Daoy (cell line): ENCODE measurements around the gene JAM3. TPM values are rescaled to one million over a fixed set of nuclear protein-coding genes. Genes with fewer than 3 reads are reported as not detected.
"Not testable (repeated sequence)": the region's sequence is repeated elsewhere in the genome, so short reads cannot be mapped to it uniquely, and the experiment has no call there.

ENCODE experiments used
- DNase-seq: peaks from one replicate; pipeline ENCODE4 v3.0.0-alpha.2; 2015; ENCODE audit warnings: low read depth
- total RNA-seq: library from RNA; depleted of rRNA; stranded (reverse); fragments of >200 nt; shearing (Covaris generic); gene quantifications from 2 replicates; pipeline ENCODE4 v1.2.3, GENCODE V29; 2014; rRNA removed

Gene JAM3
- total RNA-seq, 1 experiment from 2014 or later: 53.9 TPM

DNA sequence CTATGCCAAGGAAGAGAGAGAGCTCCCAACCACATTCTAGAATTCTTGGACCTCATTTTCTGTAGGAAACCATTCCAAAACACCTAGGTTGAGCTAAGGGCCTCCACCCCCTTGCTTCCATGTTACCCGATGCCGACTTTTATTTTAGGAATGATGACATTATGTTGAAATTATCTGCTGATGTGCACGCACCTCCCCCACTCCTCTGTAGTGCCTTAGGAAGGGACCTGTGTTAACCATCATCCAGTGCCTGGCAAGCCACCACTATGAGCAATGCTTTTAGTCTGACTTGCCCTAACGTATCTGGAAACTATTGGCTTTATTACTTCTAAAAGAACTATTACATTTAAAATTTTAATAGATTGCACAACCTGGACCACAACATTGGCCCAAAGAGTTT is 112.8 kb downstream of the JAM3 start:
- DNase-seq: no peak

DNA sequence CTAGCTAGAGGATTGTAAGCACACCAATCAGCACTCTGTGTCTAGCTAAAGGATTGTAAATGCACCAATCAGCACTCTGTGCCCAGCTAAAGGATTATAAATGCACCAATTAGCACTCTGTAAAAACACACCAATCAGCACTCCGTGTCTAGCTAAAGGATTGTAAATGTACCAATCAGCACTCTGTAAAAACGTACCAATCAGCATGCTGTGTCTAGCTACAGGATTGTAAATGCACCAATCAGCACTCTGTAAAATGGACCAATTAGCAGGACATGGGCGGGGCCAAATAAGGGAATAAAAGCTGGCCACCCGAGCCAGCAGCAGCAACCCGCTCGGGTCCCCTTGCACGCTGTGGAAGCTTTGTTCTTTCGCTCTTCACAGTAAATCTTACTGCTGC is 119.2 kb downstream of the JAM3 start:
- DNase-seq: not testable (repeated sequence)

DNA sequence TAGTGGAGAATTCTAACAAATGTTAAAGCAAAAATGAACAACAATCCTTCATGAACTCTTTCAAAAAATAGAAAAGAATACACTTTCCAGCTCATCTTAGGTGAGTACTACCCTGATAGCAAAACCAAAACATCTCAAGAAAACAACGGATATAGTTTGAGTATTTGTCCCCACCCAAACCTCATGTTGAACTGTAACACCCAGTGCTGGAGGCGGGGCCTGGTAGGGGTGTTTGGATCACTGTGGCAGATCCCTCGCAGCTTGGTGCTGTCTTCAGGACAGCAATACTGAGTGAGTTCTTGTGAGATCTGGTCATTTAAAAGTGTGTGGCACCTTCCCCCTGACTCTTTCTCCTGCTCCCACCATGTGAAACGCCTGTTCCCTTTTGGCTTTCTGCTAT is 127.9 kb downstream of the JAM3 start:
- DNase-seq: no peak

DNA sequence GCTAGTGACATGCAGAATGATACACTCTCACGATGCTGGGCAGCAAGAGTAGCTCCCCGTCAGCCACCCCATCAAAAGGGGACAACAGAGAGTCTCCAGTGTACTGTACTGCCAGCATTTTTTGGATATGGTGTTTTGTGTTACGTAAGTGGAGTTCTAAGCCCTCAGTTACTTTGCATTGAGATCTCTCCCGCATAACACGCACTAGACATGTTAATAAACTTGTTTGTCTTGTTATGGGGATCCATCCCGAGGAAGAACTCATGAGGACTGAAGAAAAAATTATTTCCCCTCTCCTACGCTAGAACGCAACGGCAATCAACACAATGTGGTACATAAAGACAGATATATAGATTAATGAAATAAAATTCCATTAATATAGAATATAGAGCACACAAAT is 130.7 kb downstream of the JAM3 start:
- no peak for DNase-seq

DNA sequence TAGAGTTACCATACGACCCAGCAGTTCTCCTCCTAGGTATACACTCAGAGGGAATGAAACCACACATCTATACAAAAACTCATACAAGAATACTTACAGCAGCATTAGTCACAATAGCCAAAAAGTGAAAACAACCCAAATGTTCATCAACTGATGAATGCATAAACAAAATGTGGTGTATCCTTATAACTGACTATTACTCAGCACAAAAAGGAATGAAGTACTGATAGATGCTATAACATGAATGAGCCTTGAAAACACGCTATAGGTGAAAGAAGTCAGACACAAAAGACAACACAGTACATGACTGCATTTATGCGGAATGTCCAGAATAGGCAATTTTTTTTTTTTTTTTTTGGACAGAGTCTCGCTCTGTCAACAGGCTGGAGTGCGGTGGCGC is 131.8 kb downstream of the JAM3 start:
- no peak for DNase-seq

Other genes with a start within 250 kb of the JAM3 start
- gene SPATA19, start 223.6 kb upstream of the JAM3 start, total RNA-seq: not detected in 2 replicates
- 1.0 and 1.3 TPM in 2 replicates for gene IGSF9B, start 112.1 kb upstream of the JAM3 start, total RNA-seq
- 29.1 and 34.2 TPM in 2 replicates for gene NCAPD3, start 154.9 kb downstream of the JAM3 start, total RNA-seq
- 13.2 and 19.2 TPM in 2 replicates for gene VPS26B, start 155.6 kb downstream of the JAM3 start, total RNA-seq
- gene THYN1, start 184.3 kb downstream of the JAM3 start, total RNA-seq: 64.6 and 80.8 TPM in 2 replicates
- gene ACAD8, start 184.5 kb downstream of the JAM3 start, total RNA-seq: 18.6 and 21.3 TPM in 2 replicates
- gene GLB1L3, start 207.3 kb downstream of the JAM3 start, total RNA-seq: 0.23 and 0.63 TPM in 2 replicates